Esophagus (tissue), 2 donors: ENCODE measurements around the gene C1orf21. TPM values are rescaled to one million over a fixed set of nuclear protein-coding genes. Genes with fewer than 3 reads are reported as not detected.

Experiments
- H3K27ac ChIP-seq, 2 donors: one replicate each; pipeline ENCODE4 v1.5.1; 2013; ENCODE audit warnings: low read depth in 2 of 2, mild to moderate bottlenecking in 2 of 2, inconsistent platforms in 1 of 2, low read length in 1 of 2, moderate library complexity in 1 of 2
- H3K27me3 ChIP-seq, 2 donors: one replicate each; pipeline ENCODE4 v1.6.1; 2013; ENCODE audit warnings: low read length in 2 of 2, control low read depth in 1 of 2, mild to moderate bottlenecking in 1 of 2; ENCODE audit not compliant: insufficient read depth in 2 of 2, control insufficient read depth in 1 of 2
- H3K36me3 ChIP-seq, 2 donors: one replicate each; pipeline ENCODE4 v1.6.1; 2013; ENCODE audit warnings: low read length in 1 of 2; ENCODE audit not compliant: control insufficient read depth in 2 of 2, insufficient read depth in 2 of 2
- H3K4me1 ChIP-seq, 2 donors: one replicate each; pipeline ENCODE4 v1.6.1; 2013; ENCODE audit warnings: low read length in 1 of 2; ENCODE audit not compliant: control insufficient read depth in 2 of 2, insufficient read depth in 2 of 2
- H3K4me3 ChIP-seq, 2 donors: one replicate each; pipeline ENCODE4 v1.5.1; 2013; ENCODE audit warnings: low read length in 2 of 2, mild to moderate bottlenecking in 2 of 2, low read depth in 1 of 2, moderate library complexity in 1 of 2
- H3K9me3 ChIP-seq, 2 donors: one replicate each; pipeline ENCODE4 v1.6.1; 2013; ENCODE audit warnings: mild to moderate bottlenecking in 2 of 2, low read depth in 1 of 2, low read length in 1 of 2, moderate library complexity in 1 of 2; ENCODE audit not compliant: control insufficient read depth in 2 of 2, insufficient read depth in 1 of 2
- WGBS, 2 donors: extraction: QIAGEN DNeasy Blood & Tissue Kit; methylation state at CpG; one replicate each; pipeline ENCODE4 v1.1.7; 2013; 5-methylcytosine and 5-hydroxymethylcytosine counted together
- polyA plus RNA-seq, 2 donors: library from polyadenylated mRNA; stranded (reverse); fragments of 200-250 nt; gene quantifications; one replicate each; pipeline ENCODE4 v1.2.3, GENCODE V29; 2013
- donor health status: healthy with polysubstance abuse.
- donor health status: Bipolar disorder and iron deficiency.

The C1orf21 gene
- polyA plus RNA-seq, 2 donors: 26.8 to 29.7 TPM

GRCh38 chr1:184512724-184513123 lies 125.9 kb downstream of the C1orf21 start:
- H3K4me3 ChIP-seq: no peak overlapping the region
- H3K36me3 ChIP-seq: no peaks in the 10 kb centered on the region
- no peaks in the 10 kb centered on the region for H3K27me3 ChIP-seq
- H3K9me3 ChIP-seq: no peaks in the 10 kb centered on the region
- H3K4me1 ChIP-seq: no peaks in the 10 kb centered on the region
- 84 to 88% methylated on average over 8 of the region's 8 CpGs for WGBS, 2 donors
- H3K27ac ChIP-seq: no peak overlapping the region

DNA sequence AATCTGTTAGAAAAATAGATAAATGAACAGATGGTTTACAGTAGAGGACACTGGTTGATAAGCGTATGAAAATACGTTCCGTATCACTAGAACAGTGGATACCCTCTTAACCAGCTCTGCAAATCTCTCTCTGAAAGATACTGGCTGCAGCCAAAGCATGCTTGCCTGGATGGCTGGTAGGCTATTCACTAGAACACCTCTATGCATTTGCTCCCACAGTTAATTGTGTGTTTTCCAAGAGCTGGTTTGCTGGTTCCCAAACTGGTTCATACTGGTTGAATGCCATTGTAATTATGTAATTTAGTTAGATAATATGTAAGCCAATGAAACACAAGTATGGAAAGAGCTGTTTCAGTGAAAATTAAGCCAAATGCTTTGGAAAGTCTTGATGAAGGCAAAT lies 126.6 kb downstream of the C1orf21 start:
- no peaks in the 10 kb centered on the region for H3K9me3 ChIP-seq
- H3K4me1 ChIP-seq: no peaks in the 10 kb centered on the region
- H3K4me3 ChIP-seq: no peak overlapping the region
- H3K36me3 ChIP-seq: no peaks in the 10 kb centered on the region
- H3K27ac ChIP-seq: no peak overlapping the region
- no peaks in the 10 kb centered on the region for H3K27me3 ChIP-seq
- 85 to 92% methylated on average over 3 of the region's 3 CpGs for WGBS, 2 donors

DNA sequence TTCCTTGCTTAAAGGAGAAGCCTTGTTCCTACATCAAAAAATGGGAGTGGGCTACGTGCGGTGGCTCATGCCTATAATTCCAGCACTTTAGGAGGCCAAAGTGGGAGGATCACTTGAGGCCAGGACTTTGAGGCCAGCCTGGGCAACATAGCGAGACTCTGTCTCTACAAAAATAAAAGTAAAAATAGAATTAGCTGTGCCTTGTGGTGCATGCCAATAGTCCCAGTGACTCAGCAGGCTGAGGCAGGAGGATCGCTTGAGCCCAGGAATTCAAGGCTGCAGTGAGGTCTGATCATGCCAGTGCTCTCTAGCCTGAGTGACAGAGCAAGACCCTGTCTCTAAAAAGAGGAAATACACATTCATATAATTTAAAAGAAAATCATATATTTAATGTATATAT lies 127.1 kb downstream of the C1orf21 start:
- Histone ChIP-seq H3K36me3 (no peaks in the 10 kb centered on the region), H3K4me3 (no peak overlapping the region), H3K4me1 (no peaks in the 10 kb centered on the region), H3K27me3 (no peaks in the 10 kb centered on the region), H3K9me3 (no peaks in the 10 kb centered on the region), H3K27ac (no peak overlapping the region)
- 66 to 78% methylated on average over 4 of the region's 4 CpGs for WGBS, 2 donors

- no peaks in the 10 kb centered on the region for H3K9me3 ChIP-seq
- no peak overlapping the region for H3K27ac ChIP-seq
- H3K4me1 ChIP-seq: no peaks in the 10 kb centered on the region
- WGBS, 2 donors: 86 to 90% methylated on average over 2 of the region's 2 CpGs
- no peaks in the 10 kb centered on the region for H3K36me3 ChIP-seq
- H3K27me3 ChIP-seq: no peaks in the 10 kb centered on the region
- H3K4me3 ChIP-seq: no peak overlapping the region
These were observed 127.6 kb downstream of the C1orf21 start for GRCh38 chr1:184514447-184514846.

- Histone ChIP-seq H3K36me3 (no peaks in the 10 kb centered on the region), H3K4me3 (no peak overlapping the region), H3K9me3 (no peaks in the 10 kb centered on the region), H3K27ac (no peak overlapping the region), H3K4me1 (no peaks in the 10 kb centered on the region), H3K27me3 (no peaks in the 10 kb centered on the region)
These were observed 130.3 kb downstream of the C1orf21 start for GRCh38 chr1:184517130-184517529.

- no peak overlapping the region for H3K27ac ChIP-seq
- WGBS, 2 donors: 58 to 72% methylated on average over 4 of the region's 4 CpGs
- no peaks in the 10 kb centered on the region for H3K4me1 ChIP-seq
- no peaks in the 10 kb centered on the region for H3K27me3 ChIP-seq
- H3K36me3 ChIP-seq: no peaks in the 10 kb centered on the region
- H3K4me3 ChIP-seq: no peak overlapping the region
- no peaks in the 10 kb centered on the region for H3K9me3 ChIP-seq
These were observed 132.0 kb downstream of the C1orf21 start for GRCh38 chr1:184518736-184519357.

DNA sequence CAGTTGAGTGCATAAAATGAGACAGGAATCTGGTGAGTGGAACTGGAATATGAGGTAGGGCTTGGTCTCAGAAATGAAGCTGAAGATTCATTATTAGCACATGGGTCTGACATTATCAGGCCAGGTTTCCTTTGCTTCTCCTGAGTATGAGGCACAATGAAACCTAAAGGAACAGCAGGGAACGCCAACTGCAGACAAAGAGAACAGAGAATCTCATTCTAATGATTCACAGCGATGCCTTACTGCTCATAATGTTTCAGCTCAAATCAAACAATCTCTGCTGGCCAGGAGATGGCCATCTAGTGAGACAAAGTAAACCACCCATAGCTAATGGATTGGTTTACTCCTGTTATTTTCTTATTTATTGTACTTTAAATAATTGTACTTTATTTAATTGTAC lies 133.5 kb downstream of the C1orf21 start:
- Histone ChIP-seq H3K4me1 (no peaks in the 10 kb centered on the region), H3K36me3 (no peaks in the 10 kb centered on the region), H3K9me3 (no peaks in the 10 kb centered on the region), H3K27ac (no peak overlapping the region), H3K4me3 (no peak overlapping the region), H3K27me3 (no peaks in the 10 kb centered on the region)
- WGBS, 2 donors: 79 to 95% methylated on average over 2 of the region's 2 CpGs

- Histone ChIP-seq H3K27ac (no peak overlapping the region), H3K4me1 (no peaks in the 10 kb centered on the region), H3K27me3 (no peaks in the 10 kb centered on the region), H3K9me3 (no peaks in the 10 kb centered on the region), H3K4me3 (no peak overlapping the region), H3K36me3 (no peaks in the 10 kb centered on the region)
- WGBS, 2 donors: 92 to 93% methylated on average over 1 of the region's 1 CpG
These were observed 137.4 kb downstream of the C1orf21 start for GRCh38 chr1:184524248-184524647.

GRCh38 chr1:184527402-184527801 lies 140.6 kb downstream of the C1orf21 start:
- H3K4me1 ChIP-seq: no peaks in the 10 kb centered on the region
- H3K27me3 ChIP-seq: no peaks in the 10 kb centered on the region
- no peak overlapping the region for H3K27ac ChIP-seq
- 91 to 99% methylated on average over 4 of the region's 4 CpGs for WGBS, 2 donors
- H3K36me3 ChIP-seq: no peaks in the 10 kb centered on the region
- H3K4me3 ChIP-seq: no peak overlapping the region
- no peaks in the 10 kb centered on the region for H3K9me3 ChIP-seq

GRCh38 chr1:184530226-184530625 lies 143.4 kb downstream of the C1orf21 start:
- H3K4me3 ChIP-seq: no peak overlapping the region
- H3K27ac ChIP-seq: no peak overlapping the region
- H3K36me3 ChIP-seq: no peaks in the 10 kb centered on the region
- H3K27me3 ChIP-seq: no peaks in the 10 kb centered on the region
- WGBS, 2 donors: 96 to 99% methylated on average over 2 of the region's 2 CpGs
- H3K4me1 ChIP-seq: no peaks in the 10 kb centered on the region
- H3K9me3 ChIP-seq: no peaks in the 10 kb centered on the region
